ENCODE results near the gene XPC.

XPC gene

GRCh38 chr3:14145236-14145635, 33.2 kb downstream of the XPC start:
- no peaks in the 10 kb centered on the region for H3K9me3 ChIP-seq (ENCODE audit: severe bottlenecking)
- no peak for DNase-seq (ENCODE audit: low spot score)

GRCh38 chr3:14144423-14145075, 33.9 kb downstream of the XPC start:
- peak overlapping the region; percentile 94 for H3K27ac ChIP-seq (ENCODE audit: poor library complexity, severe bottlenecking)
- no peak overlapping the region for H3K4me3 ChIP-seq (ENCODE audit: severe bottlenecking)
- H3K9me3 ChIP-seq (ENCODE audit: severe bottlenecking), result no peaks in the 10 kb centered on the region
- no peak for DNase-seq (ENCODE audit: low spot score)
- TF ChIP-seq, protein P1, sequence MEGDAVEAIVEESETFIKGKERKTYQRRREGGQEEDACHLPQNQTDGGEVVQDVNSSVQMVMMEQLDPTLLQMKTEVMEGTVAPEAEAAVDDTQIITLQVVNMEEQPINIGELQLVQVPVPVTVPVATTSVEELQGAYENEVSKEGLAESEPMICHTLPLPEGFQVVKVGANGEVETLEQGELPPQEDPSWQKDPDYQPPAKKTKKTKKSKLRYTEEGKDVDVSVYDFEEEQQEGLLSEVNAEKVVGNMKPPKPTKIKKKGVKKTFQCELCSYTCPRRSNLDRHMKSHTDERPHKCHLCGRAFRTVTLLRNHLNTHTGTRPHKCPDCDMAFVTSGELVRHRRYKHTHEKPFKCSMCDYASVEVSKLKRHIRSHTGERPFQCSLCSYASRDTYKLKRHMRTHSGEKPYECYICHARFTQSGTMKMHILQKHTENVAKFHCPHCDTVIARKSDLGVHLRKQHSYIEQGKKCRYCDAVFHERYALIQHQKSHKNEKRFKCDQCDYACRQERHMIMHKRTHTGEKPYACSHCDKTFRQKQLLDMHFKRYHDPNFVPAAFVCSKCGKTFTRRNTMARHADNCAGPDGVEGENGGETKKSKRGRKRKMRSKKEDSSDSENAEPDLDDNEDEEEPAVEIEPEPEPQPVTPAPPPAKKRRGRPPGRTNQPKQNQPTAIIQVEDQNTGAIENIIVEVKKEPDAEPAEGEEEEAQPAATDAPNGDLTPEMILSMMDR (IDR thresholded peaks at IDR 0.05; ENCODE audit: poor library complexity, severe bottlenecking), result no peak
- peaks cover 36% of the 10 kb centered on the region for H3K36me3 ChIP-seq (ENCODE audit: low read depth)
- H3K27me3 ChIP-seq (ENCODE audit: insufficient read depth, poor library complexity, severe bottlenecking), result no peaks in the 10 kb centered on the region
- ATAC-seq (ENCODE audit: low read depth), result peak; percentile 66
- H3K4me1 ChIP-seq (ENCODE audit: insufficient read depth, poor library complexity, severe bottlenecking), result peaks cover 30% of the 10 kb centered on the region

More at GRCh38 chr3:14145236-14145635, 33.2 kb downstream of the XPC start:
- no peaks in the 10 kb centered on the region for H3K27me3 ChIP-seq (ENCODE audit: insufficient read depth, poor library complexity, severe bottlenecking)
- TF ChIP-seq, protein P1 (IDR thresholded peaks at IDR 0.05; ENCODE audit: poor library complexity, severe bottlenecking), result no peak
- no peak for ATAC-seq (ENCODE audit: low read depth)
- H3K4me1 ChIP-seq (ENCODE audit: insufficient read depth, poor library complexity, severe bottlenecking), result peaks cover 30% of the 10 kb centered on the region
- H3K27ac ChIP-seq (ENCODE audit: poor library complexity, severe bottlenecking), result peak overlapping the region; percentile 94
- H3K4me3 ChIP-seq (ENCODE audit: severe bottlenecking), result no peak overlapping the region
- peaks cover 33% of the 10 kb centered on the region for H3K36me3 ChIP-seq (ENCODE audit: low read depth)

GRCh38 chr3:14143271-14144225, 34.9 kb downstream of the XPC start:
- Histone ChIP-seq H3K36me3 (ENCODE audit: low read depth) (peaks cover 42% of the 10 kb centered on the region), H3K4me3 (ENCODE audit: severe bottlenecking) (no peak overlapping the region), H3K27me3 (ENCODE audit: insufficient read depth, poor library complexity, severe bottlenecking) (no peaks in the 10 kb centered on the region), H3K9me3 (ENCODE audit: severe bottlenecking) (no peaks in the 10 kb centered on the region), H3K4me1 (ENCODE audit: insufficient read depth, poor library complexity, severe bottlenecking) (peaks cover 30% of the 10 kb centered on the region), H3K27ac (ENCODE audit: poor library complexity, severe bottlenecking) (peak overlapping the region; percentile 94)
- DNase-seq (ENCODE audit: low spot score), result no peak
- TF ChIP-seq, protein P1 (IDR thresholded peaks at IDR 0.05; ENCODE audit: poor library complexity, severe bottlenecking), result no peak
- ATAC-seq (ENCODE audit: low read depth), result peak; percentile 76

- Histone ChIP-seq H3K4me1 (ENCODE audit: insufficient read depth, poor library complexity, severe bottlenecking) (peaks cover 30% of the 10 kb centered on the region), H3K27me3 (ENCODE audit: insufficient read depth, poor library complexity, severe bottlenecking) (no peaks in the 10 kb centered on the region), H3K9me3 (ENCODE audit: severe bottlenecking) (no peaks in the 10 kb centered on the region), H3K36me3 (ENCODE audit: low read depth) (peaks cover 49% of the 10 kb centered on the region), H3K27ac (ENCODE audit: poor library complexity, severe bottlenecking) (peak overlapping the region; percentile 94), H3K4me3 (ENCODE audit: severe bottlenecking) (no peak overlapping the region)
- TF ChIP-seq, protein P1 (IDR thresholded peaks at IDR 0.05; ENCODE audit: poor library complexity, severe bottlenecking), result no peak
- no peak for DNase-seq (ENCODE audit: low spot score)
- no peak for ATAC-seq (ENCODE audit: low read depth)
Observed at GRCh38 chr3:14142567-14143270, 35.7 kb downstream of the XPC start.
